OCI-LY1 (cell line): ENCODE measurements around the gene PTPRD.

Experiments
- CTCF ChIP-seq: fragments of 200-600 bp; sonication (generic), shearing (Covaris generic); IDR thresholded peaks from 2 replicates; pipeline ENCODE4 v1.5.1; 2017; ENCODE audit warnings: mild to moderate bottlenecking, antibody characterized with exemption, low read length, moderate library complexity, mixed read lengths
- EZH2 ChIP-seq: fragments of 200-600 bp; sonication (generic), shearing (Covaris generic); IDR thresholded peaks from 2 replicates; pipeline ENCODE4 v1.8.0; 2017; ENCODE audit warnings: borderline replicate concordance, mixed run types, mild to moderate bottlenecking, antibody characterized with exemption, low read length, moderate library complexity, mixed read lengths

- no peak for TF ChIP-seq CTCF
- no peak for TF ChIP-seq EZH2
These were observed 1329.4 kb downstream of the PTPRD start for GRCh38 chr9:9283159-9283986.
